Smooth muscle cell (in vitro differentiated cells): ENCODE results near the gene COPS2. TPM values are rescaled to one million over a fixed set of nuclear protein-coding genes. Genes with fewer than 3 reads are reported as not detected.

Experiments
- DNase-seq: peaks from one replicate; lab custom pipeline; 2025; ENCODE audit not compliant: unreplicated experiment; lab: John Stamatoyannopoulos, UW
- H2AFZ ChIP-seq: fragments of 200-600 bp; sonication (generic); 2 replicates; pipeline ENCODE4 v1.6.0; 2016; ENCODE audit warnings: antibody characterized with exemption, low read depth, mild to moderate bottlenecking
- H3F3A ChIP-seq: fragments of 200-600 bp; sonication (generic); 2 replicates; pipeline ENCODE4 v1.6.0; 2017; ENCODE audit warnings: antibody characterized with exemption, low read depth
- H3K27ac ChIP-seq: fragments of 200-600 bp; sonication (generic); 2 replicates; pipeline ENCODE4 v1.5.1; 2016; ENCODE audit warnings: low read depth, mild to moderate bottlenecking
- H3K27me3 ChIP-seq: fragments of 200-600 bp; sonication (generic); 2 replicates; pipeline ENCODE4 v1.6.1; 2016; ENCODE audit warnings: low read depth, mild to moderate bottlenecking
- H3K36me3 ChIP-seq: fragments of 200-600 bp; sonication (generic); 2 replicates; pipeline ENCODE4 v1.5.1; 2016; ENCODE audit warnings: low read depth
- H3K4me1 ChIP-seq: fragments of 200-600 bp; sonication (generic); 2 replicates; pipeline ENCODE4 v1.5.1; 2016; ENCODE audit warnings: low read depth
- H3K4me2 ChIP-seq: fragments of 200-600 bp; sonication (generic); 2 replicates; pipeline ENCODE4 v1.6.0; 2016; ENCODE audit warnings: mild to moderate bottlenecking
- H3K4me3 ChIP-seq: fragments of 200-600 bp; sonication (generic); 2 replicates; pipeline ENCODE4 v1.5.1; 2016; ENCODE audit warnings: mild to moderate bottlenecking
- H3K79me2 ChIP-seq: fragments of 200-600 bp; sonication (generic); 2 replicates; pipeline ENCODE4 v1.6.0; 2016; ENCODE audit warnings: low read depth, mild to moderate bottlenecking
- H3K9ac ChIP-seq: fragments of 200-600 bp; sonication (generic); 2 replicates; pipeline ENCODE4 v1.6.0; 2016; ENCODE audit warnings: low read depth
- H3K9me3 ChIP-seq: fragments of 200-600 bp; sonication (generic); replicated peaks from 2 replicates; pipeline ENCODE4 v1.5.1; 2016; ENCODE audit warnings: low read depth
- H4K20me1 ChIP-seq: fragments of 200-600 bp; sonication (generic); 2 replicates; pipeline ENCODE4 v1.6.0; 2016; ENCODE audit warnings: low read depth
- WGBS: methylation state at CpG from one replicate; pipeline ENCODE4 v1.1.7; 2016; ENCODE audit warnings: low lambda C conversion rate; 5-methylcytosine and 5-hydroxymethylcytosine counted together
- polyA plus RNA-seq: library from polyadenylated mRNA; unstranded; fragments of >200 nt; fragmentation: Nextera tagmentation; extraction: Ambion mirVana; gene quantifications from 2 replicates; pipeline ENCODE4 v1.2.1, GENCODE V29; 2016
- total RNA-seq: library from RNA; depleted of rRNA; stranded (reverse); fragments of >200 nt; gene quantifications from 2 replicates; pipeline ENCODE4 v1.2.3, GENCODE V29; 2014
- TF ChIP-seq, protein P1 (sequence below): fragments of 200-600 bp; sonication (generic); IDR thresholded peaks from 2 replicates; pipeline ENCODE4 v1.5.1; 2017; ENCODE audit warnings: borderline replicate concordance, mild to moderate bottlenecking, antibody characterized with exemption; ENCODE audit not compliant: insufficient read depth, poor library complexity, severe bottlenecking

COPS2 gene
- total and polyA plus RNA-seq, 2 experiments from 2014 or later = 21.5 to 88.0 TPM

GRCh38 chr15:49083401-49084284 lies 71.8 kb downstream of the COPS2 start:
- Histone ChIP-seq H3K9ac (no peak overlapping the region), H3K27ac (peak overlapping the region; percentile 54), H3K27me3 (no peaks in the 10 kb centered on the region), H3K36me3 (no peaks in the 10 kb centered on the region), H4K20me1 (no peaks in the 10 kb centered on the region), H3F3A (no peaks in the 10 kb centered on the region), H3K4me2 (peak overlapping the region; percentile 18), H3K4me1 (no peaks in the 10 kb centered on the region), H3K4me3 (no peak overlapping the region), H2AFZ (no peak overlapping the region), H3K79me2 (no peaks in the 10 kb centered on the region), H3K9me3 (no peaks in the 10 kb centered on the region)
- WGBS = 66% methylated on average over 5 of the region's 5 CpGs
- TF ChIP-seq, protein P1, sequence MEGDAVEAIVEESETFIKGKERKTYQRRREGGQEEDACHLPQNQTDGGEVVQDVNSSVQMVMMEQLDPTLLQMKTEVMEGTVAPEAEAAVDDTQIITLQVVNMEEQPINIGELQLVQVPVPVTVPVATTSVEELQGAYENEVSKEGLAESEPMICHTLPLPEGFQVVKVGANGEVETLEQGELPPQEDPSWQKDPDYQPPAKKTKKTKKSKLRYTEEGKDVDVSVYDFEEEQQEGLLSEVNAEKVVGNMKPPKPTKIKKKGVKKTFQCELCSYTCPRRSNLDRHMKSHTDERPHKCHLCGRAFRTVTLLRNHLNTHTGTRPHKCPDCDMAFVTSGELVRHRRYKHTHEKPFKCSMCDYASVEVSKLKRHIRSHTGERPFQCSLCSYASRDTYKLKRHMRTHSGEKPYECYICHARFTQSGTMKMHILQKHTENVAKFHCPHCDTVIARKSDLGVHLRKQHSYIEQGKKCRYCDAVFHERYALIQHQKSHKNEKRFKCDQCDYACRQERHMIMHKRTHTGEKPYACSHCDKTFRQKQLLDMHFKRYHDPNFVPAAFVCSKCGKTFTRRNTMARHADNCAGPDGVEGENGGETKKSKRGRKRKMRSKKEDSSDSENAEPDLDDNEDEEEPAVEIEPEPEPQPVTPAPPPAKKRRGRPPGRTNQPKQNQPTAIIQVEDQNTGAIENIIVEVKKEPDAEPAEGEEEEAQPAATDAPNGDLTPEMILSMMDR = no peak
- DNase-seq = no peak

DNA sequence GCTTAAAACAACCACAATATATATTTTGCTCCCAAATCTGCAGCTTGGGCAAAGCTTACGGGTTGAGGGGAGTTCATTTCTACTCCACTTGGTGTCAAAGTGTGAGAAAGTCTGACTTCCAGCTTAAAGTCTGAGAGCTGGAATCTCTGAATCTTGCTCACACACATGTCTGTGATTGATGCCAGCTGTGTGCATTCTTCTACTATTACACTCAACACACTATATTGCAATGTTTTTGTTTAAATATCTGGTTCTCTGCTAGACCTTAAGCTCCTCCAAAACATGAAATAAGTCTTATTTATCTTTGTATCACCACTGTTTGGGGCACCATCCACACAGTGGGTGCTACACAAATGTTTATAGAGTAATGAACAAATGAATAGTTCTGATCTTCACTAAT lies 72.4 kb downstream of the COPS2 start:
- Histone ChIP-seq H3K4me3 (no peak overlapping the region), H3K4me2 (no peak overlapping the region), H3K9me3 (no peaks in the 10 kb centered on the region), H4K20me1 (no peaks in the 10 kb centered on the region), H3K9ac (no peak overlapping the region), H3K36me3 (no peaks in the 10 kb centered on the region), H3K79me2 (no peaks in the 10 kb centered on the region), H3F3A (no peaks in the 10 kb centered on the region), H2AFZ (no peak overlapping the region), H3K27me3 (no peaks in the 10 kb centered on the region), H3K27ac (peak overlapping the region; percentile 54), H3K4me1 (no peaks in the 10 kb centered on the region)
- TF ChIP-seq, protein P1 = no peak
- WGBS = 3% methylated on average over 1 of the region's 1 CpG
- DNase-seq = no peak

GRCh38 chr15:49079340-49080039 lies 75.9 kb downstream of the COPS2 start:
- Histone ChIP-seq H3K9me3 (no peaks in the 10 kb centered on the region), H3K4me1 (no peaks in the 10 kb centered on the region), H2AFZ (no peak overlapping the region), H3F3A (no peaks in the 10 kb centered on the region), H3K36me3 (no peaks in the 10 kb centered on the region), H4K20me1 (no peaks in the 10 kb centered on the region), H3K9ac (no peak overlapping the region), H3K27me3 (no peaks in the 10 kb centered on the region), H3K4me2 (no peak overlapping the region), H3K79me2 (no peaks in the 10 kb centered on the region), H3K27ac (no peak overlapping the region), H3K4me3 (no peak overlapping the region)
- no peak for DNase-seq
- TF ChIP-seq, protein P1 = no peak
- WGBS = 93% methylated on average over 23 of the region's 23 CpGs
